Astrocyte of the spinal cord (primary cell): Measurements from ENCODE around the gene PSAT1.
"Not testable (repeated sequence)": the region's sequence is repeated elsewhere in the genome, so short reads cannot be mapped to it uniquely, and the experiment has no call there.

ENCODE experiments used
- DNase-seq: peaks from one replicate; pipeline ENCODE4 v3.0.0; 2011; ENCODE audit warnings: low read depth, low spot score
- H3K4me3 ChIP-seq: 2 replicates; pipeline ENCODE4 v1.5.1; 2011; ENCODE audit warnings: low read depth, mild to moderate bottlenecking, low read length, moderate library complexity
- CTCF ChIP-seq: IDR thresholded peaks from 2 replicates; pipeline ENCODE4 v1.5.1; 2012; ENCODE audit warnings: low read depth, mild to moderate bottlenecking, low read length, inconsistent platforms
- in situ Hi-C: cut with HindIII; loops from 2 replicates; pipeline ENCODE4 v1.10.0; 2017; ENCODE audit warnings: low sequenced_read_pairs

PSAT1 gene

GRCh38 chr9:78280982-78281668, 15.8 kb upstream of the PSAT1 start:
- no peak overlapping the region for H3K4me3 ChIP-seq
- in situ Hi-C loops, result no loop called here
- peak; percentile 89 for DNase-seq

GRCh38 chr9:78284181-78284580, 12.7 kb upstream of the PSAT1 start:
- H3K4me3 ChIP-seq, in situ Hi-C loops, DNase-seq: not testable (repeated sequence)

More at GRCh38 chr9:78280982-78281668, 15.8 kb upstream of the PSAT1 start:
- no peak for TF ChIP-seq CTCF

- no peak for DNase-seq
- H3K4me3 ChIP-seq, result no peak overlapping the region
- no peak for TF ChIP-seq CTCF
- in situ Hi-C loops, result no loop called here
Measured at GRCh38 chr9:78286125-78286524, 10.8 kb upstream of the PSAT1 start.

- in situ Hi-C loops, result no loop called here
- DNase-seq, result no peak
- no peak for TF ChIP-seq CTCF
- no peak overlapping the region for H3K4me3 ChIP-seq
Measured at GRCh38 chr9:78286946-78287388, 10.0 kb upstream of the PSAT1 start.

- H3K4me3 ChIP-seq, result no peak overlapping the region
- in situ Hi-C loops, result no loop called here
- DNase-seq, result no peak
- no peak for TF ChIP-seq CTCF
Measured at GRCh38 chr9:78288214-78288892, 8.6 kb upstream of the PSAT1 start.

GRCh38 chr9:78289474-78289873, 7.5 kb upstream of the PSAT1 start:
- TF ChIP-seq CTCF, result no peak
- no peak overlapping the region for H3K4me3 ChIP-seq
- DNase-seq, result no peak
- in situ Hi-C loops, result no loop called here

GRCh38 chr9:78291240-78291925, 5.5 kb upstream of the PSAT1 start:
- in situ Hi-C loops, result no loop called here
- no peak for TF ChIP-seq CTCF
- no peak overlapping the region for H3K4me3 ChIP-seq
- DNase-seq, result no peak
